Measurements from ENCODE around the gene ADM5. TPM values are rescaled to one million over a fixed set of nuclear protein-coding genes. Genes with fewer than 3 reads are reported as not detected.

The ADM5 gene
- total RNA-seq, 1 experiment from 2014 or later = 9.2 TPM

Small RNA genes within 50 kb of the gene (small RNA-seq; reads per million reads assigned to genes)
- gene MIR5088 = not detected

Other genes with a start within 250 kb of the ADM5 start
- 0.13 and 0.18 TPM in 2 replicates for gene SLC17A7, start 248.1 kb upstream of the ADM5 start, total RNA-seq (2014; rRNA removed; shearing (Covaris generic))
- 337 and 351 TPM in 2 replicates for gene PIH1D1, start 237.8 kb upstream of the ADM5 start, total RNA-seq (2014; rRNA removed; shearing (Covaris generic))
- 214 and 224 TPM in 2 replicates for gene ALDH16A1, start 236.4 kb upstream of the ADM5 start, total RNA-seq (2014; rRNA removed; shearing (Covaris generic))
- 1.6 and 2.1 TPM in 2 replicates for gene FLT3LG, start 215.4 kb upstream of the ADM5 start, total RNA-seq (2014; rRNA removed; shearing (Covaris generic))
- gene RPL13A, start 202.0 kb upstream of the ADM5 start, total RNA-seq (2014; rRNA removed; shearing (Covaris generic)) = 7,406 and 7,983 TPM in 2 replicates
- 5,724 and 5,984 TPM in 2 replicates for gene RPS11, start 193.2 kb upstream of the ADM5 start, total RNA-seq (2014; rRNA removed; shearing (Covaris generic))
- 150 and 176 TPM in 2 replicates for gene FCGRT, start 176.9 kb upstream of the ADM5 start, total RNA-seq (2014; rRNA removed; shearing (Covaris generic))
- 17.6 and 25.6 TPM in 2 replicates for gene RCN3, start 161.6 kb upstream of the ADM5 start, total RNA-seq (2014; rRNA removed; shearing (Covaris generic))
- gene NOSIP, start 109.0 kb upstream of the ADM5 start, total RNA-seq (2014; rRNA removed; shearing (Covaris generic)) = 247 and 262 TPM in 2 replicates
- 25.8 and 26.3 TPM in 2 replicates for gene PRRG2, start 108.3 kb upstream of the ADM5 start, total RNA-seq (2014; rRNA removed; shearing (Covaris generic))
- 15.0 and 15.3 TPM in 2 replicates for gene PRR12, start 98.4 kb upstream of the ADM5 start, total RNA-seq (2014; rRNA removed; shearing (Covaris generic))
- 33.1 and 45.2 TPM in 2 replicates for gene RRAS, start 49.5 kb upstream of the ADM5 start, total RNA-seq (2014; rRNA removed; shearing (Covaris generic))
- 58.6 and 67.6 TPM in 2 replicates for gene SCAF1, start 47.4 kb upstream of the ADM5 start, total RNA-seq (2014; rRNA removed; shearing (Covaris generic))
- 380 and 432 TPM in 2 replicates for gene IRF3, start 23.7 kb upstream of the ADM5 start, total RNA-seq (2014; rRNA removed; shearing (Covaris generic))
- 78.2 and 100 TPM in 2 replicates for gene BCL2L12, start 23.7 kb upstream of the ADM5 start, total RNA-seq (2014; rRNA removed; shearing (Covaris generic))
- gene PRMT1, start 12.3 kb upstream of the ADM5 start, total RNA-seq (2014; rRNA removed; shearing (Covaris generic)) = 922 and 995 TPM in 2 replicates
- gene CPT1C, start 1.5 kb downstream of the ADM5 start, total RNA-seq (2014; rRNA removed; shearing (Covaris generic)) = 0.47 and 1.4 TPM in 2 replicates
- not detected in 2 replicates for gene TSKS, start 73.7 kb downstream of the ADM5 start, total RNA-seq (2014; rRNA removed; shearing (Covaris generic))
- gene AP2A1, start 77.4 kb downstream of the ADM5 start, total RNA-seq (2014; rRNA removed; shearing (Covaris generic)) = 122 and 131 TPM in 2 replicates
- 2.0 and 3.1 TPM in 2 replicates for gene FUZ, start 123.7 kb downstream of the ADM5 start, total RNA-seq (2014; rRNA removed; shearing (Covaris generic))
- 88.3 and 91.9 TPM in 2 replicates for gene MED25, start 128.7 kb downstream of the ADM5 start, total RNA-seq (2014; rRNA removed; shearing (Covaris generic))
- gene PTOV1, start 161.6 kb downstream of the ADM5 start, total RNA-seq (2014; rRNA removed; shearing (Covaris generic)) = 188 and 218 TPM in 2 replicates
- gene PNKP, start 178.0 kb downstream of the ADM5 start, total RNA-seq (2014; rRNA removed; shearing (Covaris generic)) = 215 and 243 TPM in 2 replicates
- 89.9 and 96.4 TPM in 2 replicates for gene AKT1S1, start 187.8 kb downstream of the ADM5 start, total RNA-seq (2014; rRNA removed; shearing (Covaris generic))
- 34.5 and 38.4 TPM in 2 replicates for gene TBC1D17, start 188.1 kb downstream of the ADM5 start, total RNA-seq (2014; rRNA removed; shearing (Covaris generic))
- gene IL4I1, start 207.3 kb downstream of the ADM5 start, total RNA-seq (2014; rRNA removed; shearing (Covaris generic)) = 1.1 and 2.3 TPM in 2 replicates
- 32.2 and 32.8 TPM in 2 replicates for gene ATF5, start 239.6 kb downstream of the ADM5 start, total RNA-seq (2014; rRNA removed; shearing (Covaris generic))
- 133 TPM in 2 replicates for gene NUP62, start 239.9 kb downstream of the ADM5 start, total RNA-seq (2014; rRNA removed; shearing (Covaris generic))

Data from HT-29 (cell line).